Measurements from ENCODE around the gene CREB3L4. TPM values are rescaled to one million over a fixed set of nuclear protein-coding genes. Genes with fewer than 3 reads are reported as not detected.

CREB3L4 gene
- polyA plus RNA-seq, 1 donor (not counting 4 experiments of a cell fraction or from before 2014, with no cell fraction given): 6.0 TPM

- no peaks in the 10 kb centered on the region for H3K9me3 ChIP-seq (ENCODE audit: control insufficient read depth, low read depth, low read length)
- no peak for TF ChIP-seq EZH2 (IDR thresholded peaks at IDR 0.05; ENCODE audit: low read length)
- no peak for TF ChIP-seq CTCF (optimal IDR thresholded peaks at IDR 0.05 in 1 of 3, IDR thresholded peaks at IDR 0.05 in 1 of 3, conservative IDR thresholded peaks at IDR 0.05 in 1 of 3; ENCODE audit: extremely low read depth in 1 of 3, insufficient read depth in 2 of 3, low read length in 3 of 3)
- dilution Hi-C loops (cut with MboI; ENCODE audit: extremely low pct_ligation_motif_present, low sequenced_read_pairs): no loop called here
- FAIRE-seq (no peak), DNase-seq (ENCODE audit: low read depth, low spot score) (no peak)
- H3K79me2 ChIP-seq (ENCODE audit: control insufficient read depth, insufficient read depth, low read length): peaks cover 22% of the 10 kb centered on the region
- peaks cover 16 to 34% of the 10 kb centered on the region in 2 experiments for H3K36me3 ChIP-seq (ENCODE audit: control insufficient read depth in 2 of 2, extremely low read depth in 1 of 2, insufficient read depth in 2 of 2, low read length in 2 of 2)
- peaks cover 10% of the 10 kb centered on the region for H3K4me1 ChIP-seq (ENCODE audit: control insufficient read depth, extremely low read depth, insufficient read depth, low read length)
- H3K9ac ChIP-seq (ENCODE audit: control insufficient read depth, extremely low read depth, insufficient read depth, low read length): peak overlapping the region; percentile 82
- peak overlapping the region; percentile 80 for H3K27ac ChIP-seq (ENCODE audit: control insufficient read depth, insufficient read depth, low read length)
- peak overlapping the region; percentile 92 for H3K4me2 ChIP-seq (ENCODE audit: control insufficient read depth, extremely low read depth, insufficient read depth, low read depth, low read length)
- H3K9me1 ChIP-seq (ENCODE audit: control insufficient read depth, extremely low read depth, insufficient read depth, low read length): no peaks in the 10 kb centered on the region
- no peaks in the 10 kb centered on the region for H3K27me3 ChIP-seq (ENCODE audit: control insufficient read depth, extremely low read depth, insufficient read depth, low read length)
- H2AFZ ChIP-seq (ENCODE audit: control insufficient read depth, low read length): peak overlapping the region; percentile 70
- H3K4me3 ChIP-seq (ENCODE audit: control insufficient read depth in 2 of 3, extremely low read depth in 1 of 3, insufficient read depth in 2 of 3, low read depth in 1 of 3, low read length in 3 of 3): peak overlapping the region; percentile 75 to 88 (median 79)
- H4K20me1 ChIP-seq (ENCODE audit: control insufficient read depth, extremely low read depth, insufficient read depth, low read length): no peaks in the 10 kb centered on the region
Measured at GRCh38 chr1:153945795-153946621, 21.7 kb upstream of the CREB3L4 start.

GRCh38 chr1:153946622-153947241 is 21.0 kb upstream of the CREB3L4 start, which contains the start of gene DENND4B:
Gene DENND4B (minus strand): TSS chr1:153946718. CDS start chr1:153944374, 2,344 bp downstream.
- no peak for FAIRE-seq
- Histone ChIP-seq H3K27me3 (ENCODE audit: control insufficient read depth, extremely low read depth, insufficient read depth, low read length) (no peaks in the 10 kb centered on the region), H3K4me2 (ENCODE audit: control insufficient read depth, extremely low read depth, insufficient read depth, low read depth, low read length) (peak within 1 kb of the TSS; percentile 92), H3K9me3 (ENCODE audit: control insufficient read depth, low read depth, low read length) (no peaks in the 10 kb centered on the region), H3K36me3 (ENCODE audit: control insufficient read depth in 2 of 2, extremely low read depth in 1 of 2, insufficient read depth in 2 of 2, low read length in 2 of 2) (peaks cover 16 to 34% of the 10 kb centered on the region in 2 experiments), H3K27ac (ENCODE audit: control insufficient read depth, insufficient read depth, low read length) (peak within 1 kb of the TSS; percentile 80), H3K9me1 (ENCODE audit: control insufficient read depth, extremely low read depth, insufficient read depth, low read length) (no peaks in the 10 kb centered on the region), H3K79me2 (ENCODE audit: control insufficient read depth, insufficient read depth, low read length) (peaks cover 22% of the 10 kb centered on the region), H2AFZ (ENCODE audit: control insufficient read depth, low read length) (peak within 1 kb of the TSS; percentile 70), H3K4me1 (ENCODE audit: control insufficient read depth, extremely low read depth, insufficient read depth, low read length) (peaks cover 10% of the 10 kb centered on the region), H3K4me3 (ENCODE audit: control insufficient read depth in 2 of 3, extremely low read depth in 1 of 3, insufficient read depth in 2 of 3, low read depth in 1 of 3, low read length in 3 of 3) (peak within 1 kb of the TSS; percentile 75 to 88 (median 79)), H4K20me1 (ENCODE audit: control insufficient read depth, extremely low read depth, insufficient read depth, low read length) (no peaks in the 10 kb centered on the region), H3K9ac (ENCODE audit: control insufficient read depth, extremely low read depth, insufficient read depth, low read length) (peak within 1 kb of the TSS; percentile 82)
- dilution Hi-C loops (cut with MboI; ENCODE audit: extremely low pct_ligation_motif_present, low sequenced_read_pairs): no loop called here
- peak; percentile 57 to 91 (median 86) for TF ChIP-seq CTCF (optimal IDR thresholded peaks at IDR 0.05 in 1 of 3, IDR thresholded peaks at IDR 0.05 in 1 of 3, conservative IDR thresholded peaks at IDR 0.05 in 1 of 3; ENCODE audit: extremely low read depth in 1 of 3, insufficient read depth in 2 of 3, low read length in 3 of 3)
- TF ChIP-seq EZH2 (IDR thresholded peaks at IDR 0.05; ENCODE audit: low read length): no peak
- DNase-seq (ENCODE audit: low read depth, low spot score): no peak
